NCI-H146 treated with DMSO at 0.1 percent for 48 hours (cell line): Measurements from ENCODE around the gene MACROD2.

ENCODE experiments used
- DNase-seq: peaks from one replicate; lab custom pipeline; 2025; ENCODE audit not compliant: unreplicated experiment; lab: John Stamatoyannopoulos, UW

The MACROD2 gene

GRCh38 chr20:14332866-14333265 is 337.6 kb downstream of the MACROD2 start:
- DNase-seq: no peak

GRCh38 chr20:14333721-14334120 is 338.4 kb downstream of the MACROD2 start:
- DNase-seq: no peak

DNA sequence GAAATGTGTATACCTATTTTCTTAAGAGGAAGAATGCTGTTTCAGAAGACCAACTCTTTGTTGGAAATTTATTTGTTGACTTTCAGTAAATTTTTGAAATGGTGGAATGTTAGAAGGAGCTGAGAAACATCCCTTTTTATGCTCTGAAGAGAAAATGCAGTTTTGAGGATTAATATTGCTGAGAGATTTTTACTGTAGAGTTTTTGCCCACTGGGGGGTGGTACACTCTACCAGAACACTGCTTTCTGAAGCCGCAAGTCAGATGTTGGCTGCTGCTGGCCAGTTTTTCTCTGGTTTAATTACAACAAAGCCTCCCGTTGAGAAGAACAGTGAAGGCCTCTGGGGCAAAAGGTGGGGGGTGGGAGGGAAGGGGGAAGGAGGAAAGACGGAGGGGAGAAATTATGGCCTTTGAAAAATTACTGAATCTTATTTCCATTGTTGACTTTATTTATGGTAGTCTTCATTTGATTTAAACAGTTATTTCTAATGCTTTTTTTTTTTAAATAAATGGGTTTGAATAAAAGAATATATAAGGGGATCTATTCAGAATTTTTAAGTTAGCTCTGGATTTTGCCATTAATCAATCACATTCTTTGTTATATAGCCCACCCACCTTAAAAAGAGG is 339.1 kb downstream of the MACROD2 start:
- DNase-seq: peak; percentile 89

- DNase-seq: no peak
Observed at GRCh38 chr20:14335052-14335451, 339.7 kb downstream of the MACROD2 start.

DNA sequence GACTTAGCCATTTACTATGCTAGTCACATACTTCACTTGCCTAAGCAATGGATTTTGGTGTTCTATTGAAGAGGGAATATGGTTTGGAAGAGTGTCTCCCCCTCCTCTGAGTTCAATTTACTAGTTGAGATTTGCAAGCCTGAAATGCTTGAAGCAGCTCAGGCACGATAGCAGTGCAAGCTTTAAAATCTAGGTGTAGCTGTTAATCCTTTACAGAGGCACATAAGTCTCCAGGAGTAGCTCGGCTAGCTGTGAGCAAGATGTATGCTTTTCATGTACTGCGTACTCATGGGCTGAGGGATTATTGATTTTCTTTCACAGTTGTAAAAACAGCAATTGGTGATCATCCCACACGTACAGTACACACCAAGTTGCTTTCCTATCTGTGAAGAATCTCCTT is 341.4 kb downstream of the MACROD2 start:
- peak; percentile 73 for DNase-seq

GRCh38 chr20:14337400-14338171 is 342.3 kb downstream of the MACROD2 start, which contains the start of gene FLRT3:
Gene FLRT3 (minus strand): TSS chr20:14337612. CDS start chr20:14327506, 10,106 bp downstream.
- DNase-seq: peak; percentile 95

DNA sequence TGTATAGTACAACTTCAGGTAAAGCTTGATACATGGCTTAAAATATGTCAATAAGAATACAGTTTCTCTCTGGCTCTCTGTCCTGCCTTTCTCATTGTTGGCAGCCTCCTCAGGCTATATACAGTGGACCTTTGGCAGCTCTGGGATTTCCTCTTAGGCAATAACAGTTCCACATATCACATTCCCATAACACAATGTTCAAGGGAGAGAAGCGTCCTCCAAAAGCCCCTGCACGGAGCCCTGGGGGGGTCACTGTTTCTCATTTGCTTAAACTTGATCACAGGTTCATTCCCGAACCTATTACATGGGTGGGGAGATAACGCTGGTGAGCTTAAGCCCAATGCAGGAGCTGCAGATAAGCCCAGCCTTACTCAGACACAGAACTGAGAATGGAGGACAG is 346.5 kb downstream of the MACROD2 start:
- no peak for DNase-seq

GRCh38 chr20:14342918-14343317 is 347.6 kb downstream of the MACROD2 start:
- DNase-seq: no peak

DNA sequence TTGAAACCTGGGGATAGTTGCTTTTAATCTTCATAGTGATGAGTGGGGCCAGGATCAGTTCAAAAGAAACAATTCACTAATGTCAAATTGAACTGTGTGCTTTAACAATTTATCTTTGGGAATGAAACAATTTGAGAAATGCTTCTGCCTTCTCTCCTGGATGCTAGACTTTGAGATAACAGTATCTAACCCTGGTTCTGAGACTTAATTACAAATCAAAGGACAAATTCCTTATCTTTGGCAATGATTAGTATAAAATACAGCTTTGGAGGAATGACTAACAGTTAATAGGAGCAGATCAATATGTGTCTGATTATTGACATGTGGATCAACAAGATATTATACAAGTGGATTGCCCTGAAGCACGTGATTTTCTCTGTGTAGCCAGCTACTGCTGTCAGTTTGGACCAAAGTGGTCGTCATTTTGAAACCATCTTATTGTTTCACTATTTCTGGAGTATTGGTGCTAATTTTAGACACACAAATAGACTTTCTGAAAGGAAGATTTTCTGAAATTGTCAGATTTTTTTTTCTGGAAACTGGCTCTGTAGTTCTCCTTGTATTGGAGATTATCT is 348.3 kb downstream of the MACROD2 start:
- no peak for DNase-seq

GRCh38 chr20:14344746-14345145 is 349.4 kb downstream of the MACROD2 start:
- peak; percentile 20 for DNase-seq

DNA sequence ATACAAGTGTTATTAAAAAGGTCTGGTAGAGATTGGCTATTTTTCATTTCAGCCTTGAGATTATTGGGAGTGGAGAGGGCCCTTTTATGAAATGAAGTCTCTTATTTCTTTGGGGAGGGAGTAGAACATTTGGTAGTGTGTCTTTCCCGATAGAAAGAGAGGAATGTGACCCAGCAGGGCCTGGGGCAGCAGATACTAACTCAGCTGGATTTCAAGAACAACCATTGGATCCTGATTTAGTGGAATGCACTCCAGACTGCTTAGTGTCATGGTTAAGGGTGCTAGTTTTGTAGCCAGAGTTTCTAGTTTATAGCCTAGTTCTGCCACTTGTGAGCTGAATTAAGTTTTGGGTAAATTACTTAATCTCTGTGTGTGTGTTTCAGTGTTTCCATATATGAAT is 360.5 kb downstream of the MACROD2 start:
- no peak for DNase-seq

- DNase-seq: no peak
Observed at GRCh38 chr20:14360416-14360815, 365.1 kb downstream of the MACROD2 start.

DNA sequence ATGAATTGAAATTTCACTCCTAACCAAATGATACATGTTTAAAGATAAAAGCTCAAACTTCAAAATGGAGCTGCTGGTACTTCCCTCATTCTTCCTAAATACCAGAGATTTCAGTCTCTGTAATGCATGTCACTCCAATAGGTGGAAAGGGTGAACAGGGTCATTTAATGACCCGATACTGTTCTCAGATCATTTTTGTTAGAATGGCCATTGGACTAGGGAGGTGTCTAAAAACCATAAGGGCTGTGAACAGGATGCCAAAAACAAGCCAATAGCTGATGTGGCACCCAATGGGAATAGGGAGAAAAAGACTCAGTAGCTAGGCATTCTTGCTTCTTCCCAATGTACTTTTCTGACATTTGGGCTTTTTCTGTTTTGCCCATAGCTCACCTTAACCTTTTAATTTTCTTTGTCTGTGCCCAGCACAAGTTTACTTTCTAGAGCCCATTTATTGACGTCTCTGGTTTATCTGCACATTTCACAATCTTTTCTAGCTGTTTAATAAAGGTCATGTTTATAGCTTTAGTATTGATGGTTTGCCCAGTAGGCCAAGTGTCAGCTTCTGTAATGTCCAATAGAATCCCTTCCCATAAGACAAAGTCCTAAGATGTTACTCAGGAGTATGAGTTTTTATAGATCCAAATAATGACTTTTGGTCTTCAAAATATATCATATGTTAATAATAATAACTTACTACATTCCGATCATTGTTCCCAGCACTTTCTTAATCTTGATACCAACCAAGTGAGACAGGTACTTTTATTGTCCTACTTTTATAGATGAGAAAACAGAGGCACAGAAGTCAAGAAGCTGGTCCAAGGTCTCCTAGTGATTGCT is 366.4 kb downstream of the MACROD2 start:
- DNase-seq: no peak

- no peak for DNase-seq
Observed at GRCh38 chr20:14374196-14374595, 378.9 kb downstream of the MACROD2 start.

DNA sequence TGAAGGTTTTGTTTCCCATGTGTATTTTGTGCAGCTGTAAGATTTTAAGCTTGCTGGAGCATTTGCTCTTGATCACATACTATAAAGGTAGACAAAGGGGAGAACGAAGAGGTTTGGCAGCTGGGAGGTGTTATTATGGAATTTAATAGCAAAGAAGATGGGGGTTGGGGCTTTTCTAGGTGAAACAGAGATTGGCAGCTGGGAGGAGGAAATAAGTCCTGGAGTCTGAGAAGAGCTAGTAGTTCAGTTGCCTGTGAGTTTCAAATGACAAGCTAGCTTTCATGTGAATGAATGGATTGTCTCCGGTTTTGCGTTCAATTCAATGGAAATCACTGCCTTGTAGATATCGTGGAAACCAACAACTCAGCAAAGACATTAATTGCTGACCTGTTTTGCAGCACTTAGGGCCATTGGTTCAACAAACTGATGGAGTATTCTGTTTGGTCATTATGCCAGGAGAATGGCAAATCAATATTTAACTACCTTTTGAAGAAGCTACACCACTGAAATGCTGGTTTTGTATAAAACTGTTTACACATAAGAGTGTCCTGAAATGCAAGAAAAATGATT is 380.2 kb downstream of the MACROD2 start:
- DNase-seq: peak; percentile 83

GRCh38 chr20:14378326-14378725 is 383.0 kb downstream of the MACROD2 start:
- DNase-seq: no peak

DNA sequence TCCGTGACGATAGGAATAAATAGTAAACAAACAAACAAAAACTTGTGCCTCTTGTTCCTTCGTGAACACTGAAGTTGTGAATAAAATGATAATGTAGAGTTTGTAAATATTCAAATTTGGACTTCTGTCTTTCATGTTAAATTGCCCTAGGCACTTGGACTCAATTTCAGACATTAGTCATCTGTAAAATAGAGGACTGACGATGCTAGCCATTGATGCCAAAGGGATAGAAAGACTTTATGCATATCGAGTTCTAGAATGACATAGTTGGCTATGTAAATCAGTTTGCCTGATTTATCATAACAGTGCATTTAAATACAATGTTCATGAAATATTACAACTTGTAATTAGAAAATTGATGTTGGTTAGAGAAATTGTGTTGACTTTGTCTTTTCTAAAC is 388.0 kb downstream of the MACROD2 start:
- DNase-seq: no peak

DNA sequence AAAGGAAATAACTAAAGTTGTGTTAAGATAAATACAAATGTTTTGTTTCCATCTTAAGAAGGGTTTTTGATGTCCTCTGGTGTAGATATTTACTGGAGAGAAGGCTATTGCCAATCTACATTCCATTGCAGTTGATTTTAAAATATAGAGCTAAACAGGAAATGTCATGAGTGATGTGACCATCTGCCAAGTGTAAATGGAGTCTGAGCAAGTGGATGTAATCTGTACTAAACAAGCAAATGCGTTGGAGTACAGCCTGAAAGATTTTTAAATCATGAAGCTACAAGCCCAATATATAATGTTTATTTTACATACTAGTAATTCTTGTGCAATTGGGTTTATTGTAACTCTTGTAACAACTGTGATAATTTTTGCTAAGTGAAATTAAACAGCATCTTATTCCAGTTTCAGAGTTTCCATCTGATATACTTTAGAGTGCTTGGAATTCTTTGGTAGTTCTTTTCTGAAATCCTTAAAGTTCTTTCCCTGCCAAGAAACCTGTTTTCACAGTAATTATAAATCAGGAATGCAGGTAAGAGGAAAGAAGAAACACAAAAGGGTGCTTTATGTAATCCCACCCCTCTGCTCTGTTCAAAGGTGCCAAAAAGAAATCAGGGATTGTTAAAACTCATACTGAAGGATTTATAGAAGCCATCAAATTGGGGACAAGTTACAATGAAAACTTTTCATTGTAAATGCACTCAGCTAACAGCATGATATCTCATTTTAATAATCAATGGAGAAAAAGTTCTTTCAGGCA is 389.3 kb downstream of the MACROD2 start:
- no peak for DNase-seq

- DNase-seq: no peak
Observed at GRCh38 chr20:14385176-14385740, 389.9 kb downstream of the MACROD2 start.

- no peak for DNase-seq
Observed at GRCh38 chr20:14386726-14387125, 391.4 kb downstream of the MACROD2 start.
